GF-D8 (cell line): ENCODE results near the gene CREM.
A peak's percentile ranks its signal among the peaks of the same experiment; 100 is the strongest.

Source experiments
- DNase-seq: peaks from one replicate; lab custom pipeline; 2025; lab: John Stamatoyannopoulos, UW

The CREM gene

DNA sequence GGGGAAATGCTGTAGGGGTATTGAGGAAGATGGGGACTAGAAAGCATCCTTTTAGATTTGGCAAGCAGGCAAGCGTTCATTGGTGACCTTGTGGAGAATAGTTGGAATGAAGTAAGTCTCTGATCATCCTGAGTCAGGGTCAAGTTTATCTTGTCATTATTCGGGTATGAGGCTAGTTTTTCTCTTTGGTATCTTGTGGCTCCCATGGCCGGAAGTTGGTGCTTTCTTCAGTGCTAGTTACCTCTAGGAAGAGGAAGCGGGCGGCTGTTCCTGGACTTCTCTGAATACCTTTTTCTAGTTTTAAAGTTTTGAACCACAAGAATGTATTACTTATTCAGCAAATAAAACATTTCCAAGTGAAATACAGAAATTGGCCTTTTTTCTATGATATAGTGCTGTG lies 9.2 kb downstream of the CREM start:
- peak; percentile 47 for DNase-seq

DNA sequence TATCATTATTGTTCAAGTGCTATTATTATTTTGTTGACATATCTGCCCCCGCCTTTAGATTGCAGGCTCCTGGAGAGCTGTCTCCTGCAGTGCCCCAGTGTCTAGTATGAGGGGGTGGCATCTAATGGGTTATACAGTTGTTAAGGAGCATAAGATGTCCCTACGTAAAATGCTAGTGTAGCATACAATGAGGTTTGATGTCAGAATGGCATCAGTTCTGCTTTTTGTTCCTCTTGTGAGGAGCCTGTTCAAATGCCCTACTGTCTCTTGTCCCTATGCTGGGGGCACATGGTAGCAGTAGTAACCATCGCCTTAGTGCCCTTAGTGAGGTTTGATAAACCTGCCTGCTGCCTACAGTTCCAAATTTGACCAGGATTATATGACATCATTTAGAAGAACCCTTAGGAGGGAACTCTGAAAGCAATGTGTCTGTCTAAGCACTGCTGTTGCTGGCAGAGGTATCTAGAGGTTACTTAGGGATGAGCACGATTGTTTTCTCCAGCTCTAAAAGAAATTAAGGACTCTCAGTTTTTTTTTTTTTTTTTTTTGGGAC lies 9.7 kb downstream of the CREM start:
- peak; percentile 13 for DNase-seq

DNA sequence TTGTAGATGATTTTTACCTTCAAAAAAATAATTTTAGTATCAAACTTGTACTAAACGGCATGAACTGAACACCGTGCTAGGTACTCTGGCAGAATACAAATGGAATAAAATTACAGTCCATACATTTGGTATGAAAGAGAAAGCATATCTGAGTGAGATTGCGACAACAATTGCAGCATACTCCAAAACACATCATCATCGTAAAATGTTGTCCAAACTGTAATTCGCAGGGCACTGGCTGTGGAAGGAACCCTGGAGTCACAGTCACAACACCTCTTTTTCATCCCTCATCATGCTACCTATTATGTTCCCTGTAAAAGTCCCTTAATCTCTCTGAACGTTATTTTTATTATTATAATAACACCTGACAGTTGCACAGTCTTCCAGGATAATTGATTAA lies 13.5 kb downstream of the CREM start:
- no peak for DNase-seq

DNA sequence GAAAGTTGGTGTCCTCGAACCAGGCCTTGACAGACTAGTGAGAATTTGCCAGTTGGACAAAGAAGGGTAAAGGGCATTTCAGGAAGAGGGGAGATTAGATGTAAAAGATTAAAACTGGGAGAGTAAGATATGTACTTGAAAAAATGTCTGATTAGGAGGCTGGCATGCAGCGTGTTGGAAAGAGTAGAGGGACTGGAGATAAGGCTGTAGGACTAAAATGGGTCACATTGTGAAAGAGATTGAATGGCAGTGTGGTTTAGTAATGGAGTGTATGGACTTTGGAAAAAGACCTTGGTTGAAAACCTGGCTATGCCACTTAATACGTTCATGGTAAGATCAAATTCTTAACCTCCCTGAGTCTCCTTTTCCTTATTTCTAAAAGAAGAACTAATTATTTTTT lies 14.1 kb downstream of the CREM start:
- DNase-seq, result no peak

DNA sequence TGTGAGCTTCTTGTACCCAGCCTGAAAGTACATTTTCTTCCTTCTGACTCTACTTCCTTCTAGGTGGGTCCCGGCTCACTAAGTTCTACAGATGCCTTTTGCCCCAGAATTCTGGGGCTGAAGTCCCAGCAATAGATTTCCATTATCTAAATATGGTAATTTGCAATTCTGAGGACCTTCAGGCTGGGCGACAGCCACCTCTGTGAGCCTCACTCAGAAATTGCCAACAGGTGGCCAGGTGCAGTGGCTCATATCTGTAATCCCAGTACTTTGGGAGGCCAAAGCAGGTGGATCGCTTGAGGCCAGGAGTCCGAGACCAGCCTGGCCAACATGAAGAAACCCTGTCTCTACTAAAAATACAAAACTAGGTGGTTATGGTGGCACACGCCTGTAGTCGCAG lies 23.7 kb downstream of the CREM start:
- no peak for DNase-seq

DNA sequence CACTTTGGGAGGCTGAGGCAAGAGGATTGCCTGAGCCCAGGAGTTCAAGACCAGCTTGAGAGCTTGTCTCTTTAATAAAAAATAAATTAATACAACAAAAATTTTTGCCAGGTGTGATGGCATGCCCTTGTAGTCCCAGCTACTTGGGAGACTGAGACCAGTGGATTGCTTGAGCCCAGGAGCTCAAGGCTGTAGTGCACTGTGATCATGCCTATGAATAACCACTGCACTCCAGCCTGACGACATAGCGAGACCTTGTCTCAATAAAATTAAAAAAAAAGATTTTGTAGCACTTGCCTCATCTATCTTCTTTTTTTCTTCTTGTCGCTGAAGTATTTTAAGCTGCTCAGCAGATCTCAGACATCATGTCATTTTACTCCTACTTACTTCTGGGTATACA lies 26.3 kb downstream of the CREM start:
- no peak for DNase-seq

DNA sequence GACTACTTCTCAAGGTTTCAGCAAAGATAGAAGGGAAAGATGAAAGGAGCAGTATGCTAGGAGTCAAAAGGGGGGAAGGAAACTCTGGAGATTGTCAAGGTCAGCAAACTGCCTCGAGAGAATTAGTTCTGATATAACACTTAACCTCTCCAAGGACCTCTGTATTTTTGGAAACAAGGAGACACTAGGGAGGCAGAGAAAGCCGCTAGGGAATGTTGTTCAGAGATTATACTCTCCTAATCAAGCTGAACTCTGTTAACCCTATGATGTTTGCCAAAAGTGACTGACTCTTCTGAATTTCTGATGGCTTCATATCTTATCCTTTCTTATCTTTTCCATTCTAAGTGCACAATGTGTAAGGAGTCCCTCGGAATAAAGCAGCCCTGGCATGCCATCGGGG lies 27.1 kb downstream of the CREM start:
- DNase-seq, result no peak

DNA sequence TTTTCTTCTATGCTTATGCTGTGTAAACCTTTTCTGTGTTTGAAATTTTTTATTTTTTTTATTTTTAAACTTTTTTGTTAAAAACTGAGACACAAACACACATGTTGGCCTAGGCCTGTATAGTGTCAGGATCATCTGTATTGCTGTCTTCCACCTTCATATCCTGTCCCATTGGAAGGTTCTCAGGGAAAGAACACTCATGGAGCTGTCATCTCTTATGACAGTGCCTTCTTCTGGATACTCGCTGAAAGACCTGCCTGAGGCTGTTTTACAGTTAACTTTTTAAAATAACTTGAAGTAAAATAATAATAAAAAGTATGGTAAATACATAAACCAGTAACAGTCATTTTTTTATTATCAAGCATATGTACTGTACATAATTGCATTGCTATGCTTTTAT lies 34.1 kb downstream of the CREM start:
- DNase-seq, result no peak

DNA sequence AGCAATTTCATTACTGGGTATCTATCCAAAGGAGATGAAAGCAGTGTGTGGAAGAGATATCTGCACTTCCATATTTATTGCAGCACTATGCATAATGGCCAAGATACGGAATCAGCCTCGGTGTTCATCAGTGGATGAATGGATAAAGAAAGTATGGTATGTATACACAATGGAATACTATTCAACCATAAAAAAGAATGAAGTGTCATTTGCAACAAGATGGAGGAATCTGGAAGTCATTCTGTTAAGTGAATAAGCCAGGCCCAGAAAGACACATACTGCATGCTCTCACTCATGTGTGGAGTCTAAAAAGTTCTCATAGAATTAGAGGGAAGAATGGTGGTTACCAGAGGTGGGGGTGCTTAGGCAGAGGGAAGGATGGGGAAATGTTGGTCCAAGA lies 35.3 kb downstream of the CREM start:
- DNase-seq, result no peak

DNA sequence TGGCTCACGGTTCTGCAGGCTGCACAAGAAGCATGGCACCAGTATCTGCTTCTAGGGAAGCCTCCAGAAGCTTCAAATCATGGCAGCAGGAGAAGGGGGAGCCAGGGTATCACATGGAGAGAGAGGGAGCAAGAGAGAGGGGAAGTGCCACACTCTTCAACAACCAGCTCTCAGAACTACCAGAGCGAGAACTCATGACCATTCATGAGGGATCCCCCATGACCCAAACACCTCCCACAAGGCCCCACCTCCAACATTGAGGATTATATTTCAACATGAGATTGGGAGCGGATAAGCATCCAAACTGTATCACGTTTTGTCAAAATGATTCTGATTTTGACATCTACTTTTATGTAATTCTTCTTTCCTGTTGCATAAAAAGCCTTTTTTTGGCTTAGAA lies 38.5 kb downstream of the CREM start:
- no peak for DNase-seq

DNA sequence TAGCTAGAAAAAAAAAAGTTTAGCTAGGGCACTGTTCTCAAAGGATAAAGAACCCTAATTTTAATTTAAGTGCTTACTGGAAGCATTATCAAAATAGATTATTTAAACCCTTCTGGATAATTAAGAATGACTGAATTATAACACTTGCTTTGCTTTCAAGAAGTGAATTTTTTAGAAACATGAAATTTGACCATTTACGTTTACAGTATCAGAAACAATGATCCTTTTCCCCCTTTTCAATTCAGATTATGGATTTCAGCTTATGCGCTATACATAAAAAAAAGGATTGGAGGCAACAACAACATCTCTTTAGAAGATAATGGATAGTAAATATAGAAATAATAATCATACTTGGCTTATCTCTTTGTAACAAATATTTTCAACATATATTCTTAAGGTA lies 39.2 kb downstream of the CREM start:
- no peak for DNase-seq

DNA sequence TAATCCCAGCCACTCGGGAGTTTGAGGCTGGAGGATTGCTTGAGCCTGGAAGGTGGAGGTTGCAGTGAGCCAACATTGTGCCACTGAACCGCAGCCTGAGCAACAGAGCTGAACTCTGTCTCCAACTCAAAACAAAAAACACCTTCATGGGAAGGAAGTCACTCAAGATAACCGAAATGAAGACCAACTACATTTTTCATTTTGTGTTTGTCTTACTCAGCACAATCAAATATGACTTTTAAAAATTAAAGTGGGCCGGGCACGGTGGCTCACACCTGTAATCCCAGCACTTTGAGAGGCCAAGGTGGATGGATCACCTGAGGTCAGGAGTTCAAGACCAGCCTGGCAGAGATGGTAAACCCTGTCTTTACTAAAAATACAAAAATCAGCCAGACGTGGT lies 40.0 kb downstream of the CREM start:
- DNase-seq, result no peak

DNA sequence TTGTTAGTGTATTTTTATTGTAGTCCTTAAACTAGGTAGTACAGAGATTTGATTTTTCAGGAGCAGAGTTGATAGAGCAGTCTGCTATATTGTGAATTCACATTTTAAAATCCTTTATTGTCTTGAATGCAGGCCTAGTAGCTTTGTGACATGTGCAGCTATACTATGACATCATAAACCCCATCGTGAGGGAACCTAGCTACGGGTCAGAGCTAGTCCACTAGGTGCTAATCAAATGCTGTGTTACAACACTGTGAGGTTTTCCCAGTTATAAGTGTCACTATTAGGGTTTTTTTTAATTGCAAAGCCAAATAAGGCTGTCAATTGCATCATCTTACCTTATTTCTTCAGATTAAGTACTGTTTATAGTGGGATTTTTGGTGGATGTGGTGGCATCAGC lies 40.7 kb downstream of the CREM start:
- no peak for DNase-seq

DNA sequence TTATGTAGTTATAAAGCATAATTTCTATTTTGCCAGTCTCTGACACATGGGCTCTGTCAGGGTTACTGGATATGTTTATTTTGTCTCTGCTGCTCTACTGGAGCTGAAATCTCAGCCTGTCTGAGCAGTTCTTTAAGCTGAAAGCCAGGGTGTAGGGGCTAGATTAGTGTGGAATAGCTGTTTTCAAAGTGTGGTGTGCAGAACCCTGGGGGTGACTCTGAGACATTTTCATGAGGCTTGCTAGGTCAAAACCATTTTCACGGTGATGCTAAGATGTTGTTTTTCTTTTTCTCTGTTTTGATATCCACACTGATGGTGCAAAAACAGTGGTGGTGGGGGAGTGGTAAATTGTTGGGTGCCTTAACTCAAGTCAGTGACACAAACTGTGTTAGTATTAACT lies 45.5 kb downstream of the CREM start:
- DNase-seq, result no peak

DNA sequence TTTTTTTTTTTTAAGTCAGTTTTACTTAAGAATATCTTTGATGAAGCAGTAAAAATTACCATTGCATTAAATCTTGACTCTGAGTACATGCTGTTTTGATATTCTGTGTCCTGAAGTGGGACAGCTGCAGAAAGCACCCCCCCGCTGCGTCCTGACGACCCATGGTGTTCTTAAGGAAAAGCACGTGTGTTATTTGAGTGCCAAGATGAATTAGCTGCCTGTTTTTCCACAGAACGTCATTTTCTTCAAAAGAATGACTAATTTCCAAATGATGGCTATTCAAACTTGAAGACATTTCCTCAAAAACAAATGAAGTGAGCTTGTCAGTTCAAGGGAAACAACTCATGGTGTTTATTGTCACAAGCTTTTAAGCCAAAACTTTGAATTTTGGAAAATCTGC lies 45.9 kb downstream of the CREM start:
- no peak for DNase-seq

DNA sequence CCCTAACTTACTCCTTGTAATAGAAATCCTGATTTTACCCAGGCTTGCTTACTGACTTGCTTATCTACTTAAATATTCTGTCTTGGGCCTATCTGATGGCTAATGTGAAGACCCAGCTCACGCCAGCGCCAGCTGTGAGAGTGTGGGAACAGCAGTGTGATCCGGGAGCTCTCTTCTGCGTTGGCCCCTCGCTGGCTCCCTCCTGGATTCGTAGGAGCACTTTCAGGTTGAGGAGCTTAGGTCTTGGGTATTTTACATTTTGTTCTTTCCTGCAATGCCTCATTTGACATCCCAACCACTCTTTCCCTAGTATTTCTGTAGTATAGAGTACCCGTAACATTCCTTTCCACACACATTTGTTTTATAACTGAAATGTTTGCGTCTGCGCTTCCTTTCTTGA lies 51.7 kb downstream of the CREM start:
- DNase-seq, result no peak

DNA sequence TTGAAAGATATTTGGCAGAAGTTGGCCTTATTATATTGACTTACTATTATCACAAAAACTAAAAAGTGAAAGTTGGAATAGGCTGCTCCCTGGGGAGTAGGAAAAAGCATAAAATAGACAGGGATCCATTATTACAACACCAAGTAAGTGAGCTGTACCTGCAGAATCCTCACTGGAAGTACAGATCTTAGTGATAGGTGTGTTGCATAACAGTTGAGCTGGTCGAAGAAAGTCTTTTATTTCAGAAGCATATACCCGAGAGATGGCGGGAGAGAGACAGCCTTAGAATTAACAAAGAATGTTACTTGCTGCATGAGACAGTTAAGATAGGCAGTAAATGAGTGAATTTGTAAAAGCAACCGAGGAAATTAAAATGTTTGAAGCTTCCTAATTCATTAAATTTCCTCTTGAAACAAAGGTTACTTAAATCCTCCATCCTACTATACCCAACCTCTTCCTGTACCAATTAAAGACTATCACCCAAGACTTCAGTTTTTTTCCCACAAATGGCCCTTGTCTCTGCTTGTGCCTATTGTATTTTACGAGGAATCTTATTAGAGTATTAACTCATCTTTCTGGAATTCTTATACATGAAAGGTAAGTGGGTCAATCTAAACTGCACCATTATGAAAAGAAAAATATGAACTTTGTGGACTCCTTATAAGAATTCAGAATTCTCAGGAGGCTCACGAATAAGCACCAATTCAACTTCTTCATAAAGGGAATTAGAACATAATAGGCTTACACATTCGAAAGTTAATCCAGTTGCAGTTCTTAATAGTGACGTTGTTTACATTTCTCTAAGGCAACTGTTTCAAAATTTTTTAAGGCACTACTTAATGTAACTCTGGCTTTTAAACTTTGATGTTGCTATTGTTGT lies 56.2 kb downstream of the CREM start:
- no peak for DNase-seq

DNA sequence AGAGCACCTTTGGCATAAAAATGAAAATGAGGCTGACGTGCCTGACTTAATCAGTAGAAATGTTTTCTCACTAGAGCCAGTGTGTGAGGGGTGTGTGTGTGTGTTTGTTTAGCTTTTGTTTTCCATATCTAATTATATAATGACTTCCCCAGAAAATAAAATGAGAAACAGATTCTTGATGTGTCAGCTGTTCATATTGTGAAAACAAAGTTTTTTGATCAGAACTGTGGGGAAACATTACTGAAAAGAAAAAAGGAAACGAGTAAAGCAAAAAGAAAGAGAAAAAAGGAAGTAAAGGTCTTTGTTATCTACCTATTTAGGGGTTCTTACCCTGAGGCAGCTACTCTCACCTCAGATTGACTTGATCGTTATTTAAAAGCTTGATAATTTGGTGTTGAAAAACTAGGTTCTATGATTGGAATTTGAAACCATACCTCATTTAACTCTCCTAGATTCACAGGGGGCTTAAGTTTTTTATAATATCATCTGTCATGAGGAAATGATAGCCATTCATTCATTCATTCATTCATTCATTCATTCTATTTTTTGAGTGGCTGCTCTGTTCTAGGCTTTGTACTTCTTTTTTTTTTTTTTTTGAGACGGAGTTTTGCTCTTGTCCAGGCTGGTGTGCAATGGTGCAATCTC lies 58.0 kb downstream of the CREM start:
- DNase-seq, result no peak

DNA sequence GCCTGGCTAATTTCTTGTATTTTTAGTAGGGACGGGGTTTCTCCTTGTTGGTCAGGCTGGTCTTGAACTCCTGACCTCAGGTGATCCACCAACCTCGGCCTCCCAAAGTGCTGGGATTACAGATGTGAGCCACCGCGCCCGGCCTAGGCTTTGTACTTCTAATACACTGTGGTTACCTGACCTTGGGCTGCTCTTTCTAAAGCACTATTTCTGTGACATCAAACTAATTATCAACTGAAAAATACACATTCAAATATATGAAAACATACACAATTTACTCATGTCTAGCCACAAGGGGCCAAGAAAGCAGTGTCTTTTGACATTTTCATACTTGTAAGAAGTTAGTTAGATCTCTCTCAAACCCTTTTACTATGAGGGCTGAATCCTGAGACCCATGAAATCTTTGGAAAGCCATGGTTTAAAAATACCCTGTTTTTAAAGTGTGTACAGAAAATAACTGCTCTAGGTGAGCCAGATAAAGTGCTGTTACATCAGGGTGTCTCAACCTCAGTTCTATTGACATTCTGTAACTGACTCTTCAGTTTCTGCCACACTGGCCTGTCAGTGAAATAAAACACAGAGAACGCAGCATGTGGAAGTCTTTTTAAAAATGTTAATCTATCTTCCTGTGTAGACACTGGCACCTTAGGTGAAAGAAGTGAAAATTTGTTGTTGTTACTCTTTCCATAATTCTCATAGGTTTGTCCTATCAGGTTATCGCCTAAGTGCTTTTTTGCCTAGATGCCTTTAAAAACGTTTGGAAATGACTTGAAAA lies 58.8 kb downstream of the CREM start:
- no peak for DNase-seq

DNA sequence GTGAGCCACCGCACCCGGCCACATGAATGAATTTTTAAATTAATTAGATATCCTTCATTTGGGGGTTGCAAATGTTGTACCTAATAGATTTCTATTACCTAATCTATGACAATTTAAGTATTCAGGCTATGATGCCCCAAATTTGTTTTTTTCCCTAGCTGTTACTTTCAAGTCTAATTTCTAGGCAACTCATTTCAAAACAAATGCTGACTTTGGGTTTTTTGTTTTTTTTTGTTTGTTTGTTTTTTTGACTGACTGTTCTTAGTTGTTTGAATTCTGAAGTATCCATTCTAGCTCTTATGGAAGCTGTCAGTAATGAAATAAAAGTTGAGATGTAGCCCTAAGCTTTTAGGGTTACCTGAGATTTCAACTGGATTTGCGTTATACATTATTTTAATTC lies 62.3 kb downstream of the CREM start:
- DNase-seq, result no peak

DNA sequence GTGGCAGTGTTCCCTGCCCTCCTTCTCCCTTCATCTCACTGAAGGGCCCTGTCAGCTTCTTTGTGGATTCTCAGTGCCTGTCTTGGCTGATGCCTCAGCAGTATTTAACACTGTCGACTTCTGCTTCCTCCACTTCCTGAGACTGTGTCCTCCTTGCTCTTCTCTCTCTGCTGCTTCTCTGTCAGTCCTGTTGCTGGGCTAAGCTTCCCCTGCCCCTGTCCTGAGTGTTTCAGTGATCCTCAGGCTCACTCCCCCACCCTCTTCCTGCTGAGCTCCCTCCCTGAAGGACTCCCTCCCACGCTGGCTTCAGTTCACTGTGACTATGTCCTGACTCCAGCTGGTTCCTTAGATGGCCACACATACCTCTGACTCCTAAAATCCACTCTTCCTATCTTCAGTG lies 64.9 kb downstream of the CREM start:
- DNase-seq, result peak; percentile 34

DNA sequence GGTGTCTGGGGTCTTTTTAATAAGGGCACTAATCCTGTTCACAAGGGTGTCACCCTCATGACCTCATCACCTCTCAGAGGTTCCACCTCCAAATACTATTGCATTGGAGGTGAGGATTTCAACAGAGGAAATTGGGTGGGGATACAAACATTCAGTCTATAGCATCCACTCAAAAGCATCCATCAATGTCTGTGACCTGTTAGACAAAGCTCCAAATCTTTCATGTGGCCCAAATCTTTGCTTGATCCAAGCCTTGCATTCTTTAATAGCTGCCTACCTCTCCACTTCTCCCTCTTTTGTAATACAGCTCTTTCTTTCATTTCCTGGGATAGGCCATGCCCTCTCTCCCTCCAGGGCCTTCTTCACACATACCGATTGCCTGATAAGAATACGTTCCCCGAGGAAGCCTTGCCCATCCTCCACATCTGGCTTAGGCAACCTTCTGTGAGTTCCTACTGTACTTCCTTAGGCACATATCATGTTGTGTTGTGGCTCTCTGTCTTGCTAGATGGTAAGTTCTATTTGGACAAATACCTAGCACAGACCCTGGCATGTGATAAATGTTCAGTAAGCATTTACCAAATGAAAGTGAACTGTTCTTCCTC lies 66.1 kb downstream of the CREM start:
- DNase-seq, result no peak
